Glomerular visceral epithelial cell (primary cell): ENCODE measurements around the gene ACTR3.

ENCODE experiments used
- DNase-seq: peaks from one replicate; pipeline ENCODE4 v3.0.0-alpha.2; 2016; ENCODE audit errors: extremely low spot score

ACTR3 gene

GRCh38 chr2:114001152-114001551 is 111.3 kb downstream of the ACTR3 start:
- DNase-seq = no peak

GRCh38 chr2:114001937-114002336 is 112.0 kb downstream of the ACTR3 start:
- DNase-seq = no peak

DNA sequence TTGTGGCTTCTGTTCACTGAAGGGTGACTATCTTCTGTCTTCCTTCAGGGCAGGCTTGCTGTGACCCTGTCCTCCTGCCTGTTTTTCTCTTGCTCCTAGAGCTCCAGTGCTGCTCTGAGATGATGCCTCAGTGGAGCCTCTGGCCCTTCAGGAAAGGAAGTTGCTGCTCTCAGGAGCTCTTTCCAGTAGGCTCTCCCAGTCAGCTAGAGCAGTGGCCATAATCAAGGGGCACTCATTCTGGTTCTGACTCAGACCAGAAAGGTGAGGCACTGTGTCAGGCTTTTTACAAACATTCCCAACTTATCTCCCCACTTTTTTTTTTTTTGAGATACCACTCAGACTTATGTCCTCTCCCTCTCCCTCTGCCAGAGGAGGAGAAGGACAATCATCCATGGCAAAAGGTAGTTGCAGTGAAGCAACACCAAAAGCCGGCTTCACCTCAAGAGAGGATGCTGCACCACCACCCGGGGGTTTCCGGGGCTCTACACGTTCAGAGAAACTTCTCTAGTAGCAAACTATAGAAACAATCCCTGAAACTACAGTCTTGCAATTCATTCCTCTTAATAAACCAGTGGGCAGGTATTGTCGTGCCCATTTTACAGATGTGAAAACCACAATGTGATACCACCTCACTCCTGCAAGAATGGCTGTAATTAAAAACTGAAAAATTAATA is 115.4 kb downstream of the ACTR3 start:
- no peak for DNase-seq

GRCh38 chr2:114006460-114006859 is 116.6 kb downstream of the ACTR3 start:
- DNase-seq = no peak

DNA sequence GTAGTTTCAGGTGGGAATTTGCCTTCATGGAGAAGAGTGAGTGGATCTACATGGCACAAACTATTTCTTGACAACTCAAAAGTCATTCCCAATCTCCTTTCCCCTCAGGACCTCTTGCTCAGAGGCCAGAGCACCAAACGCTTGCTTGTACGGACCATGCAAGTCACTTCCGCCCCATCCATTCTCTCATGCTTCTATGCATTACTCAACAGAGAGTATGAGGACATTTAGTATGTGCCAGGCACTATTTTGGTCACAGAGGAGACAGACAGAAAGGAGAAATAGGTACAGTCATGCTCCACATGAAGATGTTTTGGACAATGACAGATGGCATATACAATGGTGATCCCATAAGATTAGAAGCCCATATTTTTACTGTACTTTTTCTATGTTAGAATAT is 117.5 kb downstream of the ACTR3 start:
- DNase-seq = no peak

DNA sequence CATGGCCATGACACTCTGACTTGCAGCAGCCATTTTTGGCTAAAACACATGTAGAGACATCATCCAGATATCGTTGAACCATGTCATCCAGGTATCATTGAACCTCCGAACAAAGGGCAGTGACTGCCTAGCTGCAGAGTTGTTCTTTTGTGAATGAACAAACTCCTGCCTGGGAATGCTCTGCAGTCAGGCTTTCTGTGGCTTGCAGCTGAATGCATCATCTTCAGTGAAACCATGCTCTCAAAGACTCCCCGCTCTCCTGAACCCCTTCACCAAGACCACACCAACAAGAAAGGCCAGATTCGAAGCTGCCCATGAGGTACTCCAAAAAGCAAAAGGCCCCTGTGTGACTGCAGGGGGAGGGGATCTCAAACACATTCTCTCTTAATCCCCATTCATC is 118.8 kb downstream of the ACTR3 start:
- DNase-seq = no peak

DNA sequence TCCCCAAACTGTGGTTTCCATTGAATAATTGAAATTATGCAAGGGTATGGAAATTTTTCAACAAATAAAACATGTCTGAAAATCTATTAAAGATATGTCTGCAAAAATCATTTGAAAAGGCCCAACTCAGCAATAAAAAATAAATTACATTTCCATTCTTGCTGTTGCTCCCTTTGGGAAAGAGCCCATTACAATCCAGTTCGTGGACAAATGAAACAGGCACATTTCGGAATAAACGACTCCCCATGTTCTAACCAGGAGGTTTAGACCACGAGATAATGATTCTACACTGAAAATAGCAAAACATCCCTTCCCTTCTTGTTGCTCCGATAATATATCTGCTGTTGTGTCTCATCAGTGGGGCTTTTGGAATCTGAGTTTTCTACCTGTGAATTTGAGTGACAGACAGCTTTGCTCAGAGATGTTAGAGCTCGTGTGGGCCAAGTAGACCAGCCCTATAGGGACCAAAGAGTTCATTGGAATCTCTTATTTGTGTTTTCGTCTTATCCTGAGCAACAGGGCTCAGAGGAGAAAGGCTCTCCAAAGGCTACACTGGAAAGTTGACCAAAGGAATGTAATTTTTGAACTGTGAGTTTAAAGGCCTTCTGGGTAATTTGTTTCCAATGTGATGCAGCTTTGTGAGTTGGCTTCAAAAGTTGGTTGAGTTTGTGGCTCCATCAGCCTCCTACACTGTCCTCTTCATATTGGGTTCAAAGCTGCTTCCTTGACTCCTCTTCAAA is 119.5 kb downstream of the ACTR3 start:
- no peak for DNase-seq

- DNase-seq = no peak
Measured at GRCh38 chr2:114010001-114010400, 120.1 kb downstream of the ACTR3 start.

DNA sequence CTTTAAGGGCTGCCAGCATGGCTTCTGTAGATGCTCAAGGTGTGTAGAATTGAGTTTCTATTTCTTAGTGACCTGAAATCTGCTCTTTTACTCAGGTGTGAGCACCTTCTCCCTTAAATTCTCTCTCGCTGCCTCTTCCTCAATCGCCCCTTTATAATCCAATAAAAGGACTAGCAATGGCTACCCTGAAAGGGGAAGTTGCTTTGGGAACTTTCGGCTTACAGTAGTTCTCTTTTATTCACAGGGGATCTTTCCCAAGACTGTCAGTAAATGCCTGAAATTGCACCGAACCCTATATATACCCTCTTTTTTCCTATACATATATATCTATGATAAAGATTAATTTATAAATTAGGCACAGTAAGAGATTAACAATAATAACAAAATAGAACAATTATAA is 121.8 kb downstream of the ACTR3 start:
- DNase-seq = no peak
